Adrenal gland (tissue), 12 donors: ENCODE data around the gene GSX2. TPM values are rescaled to one million over a fixed set of nuclear protein-coding genes. Genes with fewer than 3 reads are reported as not detected.

Experiments
- DNase-seq, 7 donors: peaks; one replicate each; pipeline ENCODE4 v3.0.0-alpha.2; 2019 to 2020
- H3K27ac ChIP-seq, 5 donors: fragments of 200-600 bp; sonication (generic) in 4 of 5; 1 replicate in 3 of 5; 2 replicates in 2 of 5; pipeline versions ENCODE4 v1.5.1 to v1.8.0; 2016 to 2020; ENCODE audit warnings: mild to moderate bottlenecking in 1 of 5
- H3K27me3 ChIP-seq: fragments of 200-600 bp; 2 replicates; pipeline ENCODE4 v1.8.0; 2021
- H3K36me3 ChIP-seq, 2 donors: fragments of 200-600 bp; replicated peaks in 1 of 2; 1 replicate in 1 of 2; 2 replicates in 1 of 2; pipeline versions ENCODE4 v1.5.1 to v1.8.0; 2018 to 2022
- H3K4me1 ChIP-seq, 2 donors: fragments of 200-600 bp; replicated peaks in 1 of 2; 1 replicate in 1 of 2; 2 replicates in 1 of 2; pipeline versions ENCODE4 v1.5.1 to v1.8.0; 2018 to 2021
- H3K4me3 ChIP-seq, 4 donors: fragments of 200-600 bp; sonication (generic) in 3 of 4; one replicate each; pipeline ENCODE4 v1.5.1; 2016 to 2018
- H3K9me3 ChIP-seq, 3 donors: fragments of 200-600 bp; sonication (generic) in 1 of 3; replicated peaks in 1 of 3; 1 replicate in 2 of 3; 2 replicates in 1 of 3; pipeline versions ENCODE4 v1.5.1 to v1.8.0; 2016 to 2021
- POLR2A ChIP-seq, 2 donors: fragments of 450-650 bp; IDR thresholded peaks; one replicate each; pipeline ENCODE4 v1.6.1; 2017; ENCODE audit warnings: antibody characterized with exemption in 2 of 2, mild to moderate bottlenecking in 2 of 2, moderate library complexity in 1 of 2
- WGBS, 4 donors: extraction: QIAGEN DNeasy Blood & Tissue Kit in 2 of 4; methylation state at CpG; one replicate each; pipeline versions ENCODE4 v1.1.5 to v1.1.7; 2013 to 2017; 5-methylcytosine and 5-hydroxymethylcytosine counted together
- intact Hi-C, 2 donors: fragments of 100-400 bp; cut with DNase I; formaldehyde crosslinking; loops; one replicate each; pipeline versions ENCODE4 v1.14.1 to v1.15.0; 2022 to 2023
- polyA plus RNA-seq, 3 donors: library from polyadenylated mRNA; stranded (reverse); fragments of 200-250 nt in 2 of 3; fragments of 350-450 nt in 1 of 3; fragmentation: Illumina TruSeq in 1 of 3; extraction: RNeasy Lipid Tissue Mini Kit (QIAGEN cat#74804) in 1 of 3; gene quantifications; one replicate each; pipeline ENCODE4 v1.2.3, GENCODE V29; 2013 to 2014
- total RNA-seq, 9 donors: library from RNA; depleted of rRNA in 4 of 9; stranded (reverse); fragments of >200 nt in 4 of 9; fragments of 120-200 nt in 1 of 9; fragmentation: NEBNext Ultra II Directional in 1 of 9; extraction: Animal tissue kit (Norgen Biotek cat#: 25700) in 1 of 9; gene quantifications; one replicate each; pipeline versions ENCODE4 v1.1.0 to v1.2.4, GENCODE V29; 2013 to 2023
- TF ChIP-seq, protein P1 (sequence below), 6 experiments: fragments of 450-650 bp in 4 of 6; fragments of 200-600 bp in 2 of 6; sonication (generic) in 1 of 6; IDR thresholded peaks; 1 replicate in 5 of 6; 2 replicates in 1 of 6; pipeline versions ENCODE4 v1.5.1 to v1.8.0; 2016 to 2021; ENCODE audit warnings: antibody characterized with exemption in 6 of 6, mild to moderate bottlenecking in 2 of 6, moderate library complexity in 1 of 6
- donor health status: healthy with polysubstance abuse.
- donor health status: Bipolar disorder and iron deficiency.
- donor health status: DM: yes; HTN: yes; CAD: no.
- donor health status: DM: no; HTN: no; CAD: no.
- donor health status: DM: no; HTN: no; CAD: no.
- donor health status: DM: yes; HTN: yes; CAD: no.

The GSX2 gene
- total and polyA plus RNA-seq, 12 donors: not detected

DNA sequence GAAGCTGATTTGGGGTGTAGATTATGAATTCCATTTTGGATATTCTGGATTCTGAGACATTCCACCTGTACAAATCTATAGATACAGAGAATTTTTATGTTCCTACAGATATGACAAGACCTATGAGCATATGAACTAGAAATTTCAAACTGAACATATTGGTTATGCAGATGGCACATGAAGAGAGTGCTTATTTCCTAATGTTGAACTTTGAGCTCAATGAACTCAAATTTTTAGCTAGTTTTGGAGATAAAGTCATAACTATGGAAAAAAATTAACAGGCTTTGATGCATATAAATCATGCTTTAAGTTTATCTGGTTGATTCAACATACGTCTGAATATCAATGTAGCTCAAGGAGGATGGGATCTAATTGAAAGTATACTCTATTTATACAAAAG lies 44.5 kb upstream of the GSX2 start:
- no peak for DNase-seq
- TF ChIP-seq, protein P1, sequence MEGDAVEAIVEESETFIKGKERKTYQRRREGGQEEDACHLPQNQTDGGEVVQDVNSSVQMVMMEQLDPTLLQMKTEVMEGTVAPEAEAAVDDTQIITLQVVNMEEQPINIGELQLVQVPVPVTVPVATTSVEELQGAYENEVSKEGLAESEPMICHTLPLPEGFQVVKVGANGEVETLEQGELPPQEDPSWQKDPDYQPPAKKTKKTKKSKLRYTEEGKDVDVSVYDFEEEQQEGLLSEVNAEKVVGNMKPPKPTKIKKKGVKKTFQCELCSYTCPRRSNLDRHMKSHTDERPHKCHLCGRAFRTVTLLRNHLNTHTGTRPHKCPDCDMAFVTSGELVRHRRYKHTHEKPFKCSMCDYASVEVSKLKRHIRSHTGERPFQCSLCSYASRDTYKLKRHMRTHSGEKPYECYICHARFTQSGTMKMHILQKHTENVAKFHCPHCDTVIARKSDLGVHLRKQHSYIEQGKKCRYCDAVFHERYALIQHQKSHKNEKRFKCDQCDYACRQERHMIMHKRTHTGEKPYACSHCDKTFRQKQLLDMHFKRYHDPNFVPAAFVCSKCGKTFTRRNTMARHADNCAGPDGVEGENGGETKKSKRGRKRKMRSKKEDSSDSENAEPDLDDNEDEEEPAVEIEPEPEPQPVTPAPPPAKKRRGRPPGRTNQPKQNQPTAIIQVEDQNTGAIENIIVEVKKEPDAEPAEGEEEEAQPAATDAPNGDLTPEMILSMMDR (IDR thresholded peaks at IDR 0.05): no peak
- no peak for TF ChIP-seq POLR2A (IDR thresholded peaks at IDR 0.05)
- WGBS, 4 donors: 85 to 98% (median 95%) methylated on average over 1 of the region's 1 CpG
- intact Hi-C loops: no loop called here
- H3K27ac ChIP-seq: no peak overlapping the region
- H3K4me3 ChIP-seq: no peak overlapping the region
- H3K27me3 ChIP-seq: no peaks in the 10 kb centered on the region
- H3K9me3 ChIP-seq: no peaks in the 10 kb centered on the region
- peaks cover 43 to 82% of the 10 kb centered on the region in 2 donors for H3K4me1 ChIP-seq
- H3K36me3 ChIP-seq: no peaks in the 10 kb centered on the region

- Histone ChIP-seq H3K4me1 (peaks cover 42 to 82% of the 10 kb centered on the region in 2 donors), H3K4me3 (no peak overlapping the region), H3K9me3 (no peaks in the 10 kb centered on the region), H3K27me3 (no peaks in the 10 kb centered on the region), H3K36me3 (no peaks in the 10 kb centered on the region), H3K27ac (no peak overlapping the region)
- intact Hi-C loops: no loop called here
- no peak for DNase-seq
- no peak for TF ChIP-seq POLR2A (IDR thresholded peaks at IDR 0.05)
- TF ChIP-seq, protein P1 (IDR thresholded peaks at IDR 0.05): no peak
Measured at GRCh38 chr4:54056360-54056759, 43.6 kb upstream of the GSX2 start.

GRCh38 chr4:54058171-54058570 lies 41.8 kb upstream of the GSX2 start:
- Histone ChIP-seq H3K4me3 (no peak overlapping the region), H3K4me1 (peaks cover 34 to 80% of the 10 kb centered on the region in 2 donors), H3K36me3 (no peaks in the 10 kb centered on the region), H3K27ac (no peak overlapping the region), H3K27me3 (no peaks in the 10 kb centered on the region), H3K9me3 (no peaks in the 10 kb centered on the region)
- 53 to 78% (median 64%) methylated on average over 3 of the region's 3 CpGs for WGBS, 4 donors
- intact Hi-C loops: no loop called here
- TF ChIP-seq, protein P1 (IDR thresholded peaks at IDR 0.05): no peak
- TF ChIP-seq POLR2A (IDR thresholded peaks at IDR 0.05): no peak
- no peak for DNase-seq

GRCh38 chr4:54060116-54060515 lies 39.8 kb upstream of the GSX2 start:
- intact Hi-C loops: no loop called here
- no peak overlapping the region for H3K4me3 ChIP-seq
- H3K36me3 ChIP-seq: no peaks in the 10 kb centered on the region
- H3K27me3 ChIP-seq: no peaks in the 10 kb centered on the region
- peaks cover 29 to 70% of the 10 kb centered on the region in 2 donors for H3K4me1 ChIP-seq
- H3K9me3 ChIP-seq: no peaks in the 10 kb centered on the region
- TF ChIP-seq, protein P1 (IDR thresholded peaks at IDR 0.05): no peak
- no peak for TF ChIP-seq POLR2A (IDR thresholded peaks at IDR 0.05)
- 16 to 61% (median 51%) methylated on average over 2 of the region's 2 CpGs for WGBS, 4 donors
- DNase-seq: no peak
- no peak overlapping the region for H3K27ac ChIP-seq
